Measurements from ENCODE around the gene HIPK3. TPM values are rescaled to one million over a fixed set of nuclear protein-coding genes. Genes with fewer than 3 reads are reported as not detected.

Gene HIPK3
- total and polyA plus RNA-seq, 8 donors = 43.1 to 126 (median 50.5) TPM

DNA sequence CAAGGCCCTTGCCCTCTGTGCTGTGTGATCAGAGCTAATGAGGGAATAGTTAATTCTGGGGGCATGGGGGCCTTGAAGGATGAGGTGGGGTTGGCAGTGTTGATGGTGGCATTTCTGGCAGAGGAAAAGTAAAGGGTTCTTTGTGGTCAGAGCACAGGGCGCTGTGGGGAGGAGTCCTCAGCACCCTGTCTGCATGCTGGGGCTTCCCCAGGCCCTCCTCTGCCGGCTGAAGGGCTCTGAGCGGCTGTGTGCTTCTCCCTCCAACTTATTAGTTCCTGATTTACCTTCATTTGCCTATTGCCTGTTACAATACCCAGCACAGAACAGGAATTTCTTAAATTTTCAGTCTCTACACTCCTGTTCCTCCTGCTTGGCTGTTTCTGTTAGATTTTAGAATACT is 122.8 kb downstream of the HIPK3 start:
- H3K36me3 ChIP-seq = no peaks in the 10 kb centered on the region
- H3K27ac ChIP-seq = no peak overlapping the region
- TF ChIP-seq, protein P1, sequence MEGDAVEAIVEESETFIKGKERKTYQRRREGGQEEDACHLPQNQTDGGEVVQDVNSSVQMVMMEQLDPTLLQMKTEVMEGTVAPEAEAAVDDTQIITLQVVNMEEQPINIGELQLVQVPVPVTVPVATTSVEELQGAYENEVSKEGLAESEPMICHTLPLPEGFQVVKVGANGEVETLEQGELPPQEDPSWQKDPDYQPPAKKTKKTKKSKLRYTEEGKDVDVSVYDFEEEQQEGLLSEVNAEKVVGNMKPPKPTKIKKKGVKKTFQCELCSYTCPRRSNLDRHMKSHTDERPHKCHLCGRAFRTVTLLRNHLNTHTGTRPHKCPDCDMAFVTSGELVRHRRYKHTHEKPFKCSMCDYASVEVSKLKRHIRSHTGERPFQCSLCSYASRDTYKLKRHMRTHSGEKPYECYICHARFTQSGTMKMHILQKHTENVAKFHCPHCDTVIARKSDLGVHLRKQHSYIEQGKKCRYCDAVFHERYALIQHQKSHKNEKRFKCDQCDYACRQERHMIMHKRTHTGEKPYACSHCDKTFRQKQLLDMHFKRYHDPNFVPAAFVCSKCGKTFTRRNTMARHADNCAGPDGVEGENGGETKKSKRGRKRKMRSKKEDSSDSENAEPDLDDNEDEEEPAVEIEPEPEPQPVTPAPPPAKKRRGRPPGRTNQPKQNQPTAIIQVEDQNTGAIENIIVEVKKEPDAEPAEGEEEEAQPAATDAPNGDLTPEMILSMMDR (IDR thresholded peaks at IDR 0.05) = no peak
- DNase-seq = no peak
- no peaks in the 10 kb centered on the region for H3K9me3 ChIP-seq
- peaks cover 27 to 56% of the 10 kb centered on the region in 2 donors for H3K27me3 ChIP-seq
- no peak for ATAC-seq
- H3K4me1 ChIP-seq = peaks cover 0 to 17% of the 10 kb centered on the region in 2 donors
- no peak overlapping the region for H3K4me3 ChIP-seq
- intact Hi-C loops (cut with DNase I) = no loop called here

DNA sequence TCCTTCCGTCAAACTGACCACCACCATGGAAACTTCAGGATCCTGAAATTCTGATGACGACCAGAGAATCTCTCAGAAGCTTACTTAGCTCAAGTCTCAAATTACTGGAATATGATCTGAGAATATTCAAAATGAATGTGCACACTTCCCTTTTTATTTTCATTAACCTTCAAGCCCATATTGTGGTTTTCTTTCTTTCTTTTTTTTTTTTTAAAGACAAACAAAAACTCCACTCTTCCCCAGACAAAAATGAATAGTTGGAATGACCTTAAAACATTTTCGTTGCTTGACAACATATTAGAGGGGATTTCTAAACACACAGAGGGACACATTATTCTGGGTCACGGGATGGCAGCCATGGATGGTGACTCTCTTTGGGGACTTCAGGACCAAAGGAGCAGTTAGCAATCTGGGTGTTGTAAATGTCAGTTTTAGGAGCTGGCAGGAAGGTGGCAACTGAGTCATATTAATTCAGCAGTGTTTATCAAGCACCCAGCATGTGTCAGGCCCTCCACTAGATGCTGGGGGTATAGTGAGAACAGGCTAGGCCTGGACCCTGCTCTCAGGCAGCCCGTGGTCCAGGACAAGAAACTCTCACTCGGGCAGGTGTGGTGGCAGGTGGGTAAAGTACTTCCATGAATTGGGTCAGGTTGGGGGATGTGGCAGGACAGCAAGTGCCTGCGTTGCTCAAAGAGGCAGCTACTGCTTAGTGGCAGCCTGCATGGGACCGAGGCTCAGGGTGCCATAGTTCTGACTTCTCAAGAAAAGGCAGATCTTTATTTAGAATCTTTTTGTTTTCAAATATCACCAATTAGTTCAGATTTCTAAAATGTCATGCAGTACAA is 126.1 kb downstream of the HIPK3 start:
- peaks cover 0 to 10% of the 10 kb centered on the region in 2 donors for H3K9me3 ChIP-seq
- DNase-seq (no peak), ATAC-seq (no peak)
- H3K36me3 ChIP-seq = no peaks in the 10 kb centered on the region
- TF ChIP-seq, protein P1 (IDR thresholded peaks at IDR 0.05) = no peak
- H3K27ac ChIP-seq = no peak overlapping the region
- intact Hi-C loops (cut with DNase I) = no loop called here
- H3K4me3 ChIP-seq = no peak overlapping the region
- no peaks in the 10 kb centered on the region for H3K4me1 ChIP-seq
- peaks cover 6 to 23% of the 10 kb centered on the region in 2 donors for H3K27me3 ChIP-seq

DNA sequence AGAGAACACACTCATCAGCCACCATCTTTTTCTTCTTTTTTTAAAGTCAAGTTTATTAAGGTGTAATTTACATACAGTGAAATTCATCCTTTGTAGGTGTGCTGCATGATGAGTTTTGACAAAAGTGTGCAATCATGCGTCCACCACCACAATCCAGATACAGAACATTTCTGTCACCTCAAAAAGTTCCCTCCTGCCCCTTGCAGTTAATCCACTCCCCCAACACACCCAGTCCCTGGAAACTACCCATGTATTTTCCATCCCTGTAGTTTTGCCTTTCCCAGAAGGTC is 126.7 kb downstream of the HIPK3 start:
- ATAC-seq = no peak
- peaks cover 0 to 10% of the 10 kb centered on the region in 2 donors for H3K9me3 ChIP-seq
- H3K4me1 ChIP-seq = no peaks in the 10 kb centered on the region
- intact Hi-C loops (cut with DNase I) = no loop called here
- DNase-seq = no peak
- H3K27ac ChIP-seq = no peak overlapping the region
- H3K27me3 ChIP-seq = peaks cover 5 to 17% of the 10 kb centered on the region in 2 donors
- H3K36me3 ChIP-seq = no peaks in the 10 kb centered on the region
- no peak overlapping the region for H3K4me3 ChIP-seq
- TF ChIP-seq, protein P1 (IDR thresholded peaks at IDR 0.05) = no peak

DNA sequence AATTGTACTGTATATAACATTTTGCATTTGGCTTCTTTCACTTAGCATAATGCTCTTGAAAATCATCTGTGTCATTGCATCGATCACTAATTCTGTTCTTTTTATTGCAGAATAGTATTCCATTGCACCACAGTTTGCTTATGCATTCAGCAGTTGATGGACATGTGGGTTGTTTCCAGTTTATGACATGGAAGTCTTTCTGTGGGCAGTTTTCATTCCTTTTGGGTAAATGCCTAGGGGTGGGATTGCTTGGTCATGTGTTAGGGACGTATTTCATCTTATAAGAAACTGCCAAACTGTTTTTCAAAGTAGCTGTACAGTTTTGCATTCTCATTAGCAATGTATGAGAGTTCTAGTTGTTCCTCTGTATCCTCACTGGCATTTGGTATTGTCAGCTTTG is 127.0 kb downstream of the HIPK3 start:
- H3K4me3 ChIP-seq = no peak overlapping the region
- no peaks in the 10 kb centered on the region for H3K4me1 ChIP-seq
- H3K27ac ChIP-seq = no peak overlapping the region
- TF ChIP-seq, protein P1 (IDR thresholded peaks at IDR 0.05) = no peak
- intact Hi-C loops (cut with DNase I) = no loop called here
- ATAC-seq = no peak
- H3K36me3 ChIP-seq = no peaks in the 10 kb centered on the region
- DNase-seq = no peak
- H3K9me3 ChIP-seq = peaks cover 0 to 10% of the 10 kb centered on the region in 2 donors
- peaks cover 1 to 14% of the 10 kb centered on the region in 2 donors for H3K27me3 ChIP-seq

DNA sequence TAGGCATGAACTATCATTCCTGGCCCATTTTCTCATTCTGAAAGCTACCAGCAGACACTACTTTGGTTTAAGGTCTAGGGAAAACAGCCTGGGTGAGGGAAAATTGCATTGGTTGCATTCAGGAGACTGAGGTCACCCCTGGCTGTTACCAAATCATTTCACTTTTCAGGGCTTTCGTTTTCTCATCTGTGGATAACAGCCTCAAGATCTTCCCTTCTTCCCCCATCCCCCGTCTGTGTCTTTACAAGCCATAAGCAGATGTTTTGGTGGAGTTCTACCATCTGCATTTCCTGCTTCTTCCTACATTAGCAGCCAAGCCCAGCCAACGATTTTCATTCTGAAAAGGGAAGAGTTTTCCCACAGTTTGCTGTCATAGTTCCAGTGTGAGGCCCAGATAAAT is 130.4 kb downstream of the HIPK3 start:
- H3K9me3 ChIP-seq = peaks cover 0 to 10% of the 10 kb centered on the region in 2 donors
- ATAC-seq = no peak

More for the DNA sequence above, 130.4 kb downstream of the HIPK3 start:
- H3K27me3 ChIP-seq = no peaks in the 10 kb centered on the region
- TF ChIP-seq, protein P1 (IDR thresholded peaks at IDR 0.05) = no peak
- no peak for DNase-seq
- no peaks in the 10 kb centered on the region for H3K4me1 ChIP-seq
- H3K4me3 ChIP-seq = no peak overlapping the region
- H3K27ac ChIP-seq = no peak overlapping the region
- no peaks in the 10 kb centered on the region for H3K36me3 ChIP-seq
- intact Hi-C loops (cut with DNase I) = no loop called here
